Kidney capillary endothelial cell (primary cell): ENCODE data around the gene DDX41.

ENCODE experiments used
- DNase-seq: peaks from one replicate; pipeline ENCODE4 v3.0.0-alpha.2; 2018; ENCODE audit warnings: low spot score

DDX41 gene

GRCh38 chr5:177483994-177484901 lies 32.5 kb downstream of the DDX41 start:
- no peak for DNase-seq

GRCh38 chr5:177483042-177483441 lies 33.7 kb downstream of the DDX41 start:
- no peak for DNase-seq

DNA sequence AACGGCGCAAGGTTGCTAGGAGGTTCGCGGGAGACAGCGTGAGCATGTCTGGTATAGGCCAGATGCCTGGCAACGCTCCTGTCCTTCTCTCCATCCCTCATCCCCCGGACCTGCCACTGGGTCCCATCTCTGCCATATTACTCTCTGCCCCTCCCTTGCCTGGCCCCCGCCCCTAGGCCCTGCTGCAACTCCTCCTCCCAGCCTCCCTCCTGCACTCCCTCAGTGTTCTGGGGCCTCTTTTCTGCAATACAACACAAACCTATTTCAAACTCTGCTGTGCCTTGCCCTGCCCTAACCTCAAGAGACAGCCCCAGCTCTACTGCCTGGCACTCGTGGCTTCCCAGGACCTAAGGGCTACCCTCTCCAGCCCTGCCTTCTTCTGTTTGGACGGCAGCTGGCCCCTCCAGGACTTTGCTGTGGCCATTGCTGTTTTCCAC lies 34.4 kb downstream of the DDX41 start:
- no peak for DNase-seq

GRCh38 chr5:177479774-177480173 lies 37.0 kb downstream of the DDX41 start:
- no peak for DNase-seq

- no peak for DNase-seq
Measured at GRCh38 chr5:177478711-177479646, 37.8 kb downstream of the DDX41 start.

GRCh38 chr5:177477701-177478477 lies 38.9 kb downstream of the DDX41 start:
- DNase-seq, result no peak

GRCh38 chr5:177476531-177477233 lies 40.1 kb downstream of the DDX41 start:
- DNase-seq, result no peak

DNA sequence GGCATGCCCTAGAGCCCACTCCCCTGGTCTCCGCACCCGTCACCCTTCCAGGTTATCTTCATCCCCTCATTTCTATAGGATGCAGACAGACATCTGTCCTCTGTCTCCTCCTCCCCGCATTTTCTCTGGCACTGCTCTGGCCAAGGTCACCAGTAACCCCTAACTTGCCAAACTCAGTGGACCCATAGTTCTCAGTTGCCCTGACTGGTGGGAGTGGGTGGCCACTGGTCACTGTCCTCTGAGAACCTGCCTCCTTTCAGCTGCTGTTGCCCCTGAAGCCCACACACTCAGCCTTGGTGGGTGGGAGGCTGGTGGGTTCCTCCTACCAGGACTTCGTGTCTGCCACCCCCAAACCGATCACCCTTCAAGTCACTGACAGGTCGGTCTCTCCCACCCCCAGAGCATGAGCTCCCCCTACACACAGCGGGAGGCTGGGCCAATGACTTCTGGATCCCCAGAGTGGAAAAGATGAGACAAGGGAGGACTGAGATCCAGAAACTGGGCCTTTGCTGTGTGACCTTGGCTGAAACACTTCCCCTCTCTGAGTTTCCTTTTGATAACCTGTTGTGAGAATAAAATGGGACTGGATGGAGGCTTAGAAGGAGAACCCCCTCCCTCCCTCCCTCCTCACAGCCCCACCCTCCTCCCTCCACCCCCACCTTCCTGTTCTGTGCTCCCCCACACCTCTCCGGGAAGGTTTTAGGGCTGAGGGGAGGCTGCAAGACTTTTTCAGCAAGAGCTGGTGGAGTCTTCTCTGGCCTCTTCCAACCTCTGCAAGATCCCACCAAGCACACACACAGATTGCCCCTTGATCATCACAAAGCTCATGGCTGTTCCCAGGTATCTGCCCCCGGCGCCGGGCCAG lies 41.0 kb downstream of the DDX41 start:
- DNase-seq, result no peak

- DNase-seq, result no peak
Measured at GRCh38 chr5:177474846-177475562, 41.8 kb downstream of the DDX41 start.

- DNase-seq, result no peak
Measured at GRCh38 chr5:177474002-177474476, 42.7 kb downstream of the DDX41 start.

DNA sequence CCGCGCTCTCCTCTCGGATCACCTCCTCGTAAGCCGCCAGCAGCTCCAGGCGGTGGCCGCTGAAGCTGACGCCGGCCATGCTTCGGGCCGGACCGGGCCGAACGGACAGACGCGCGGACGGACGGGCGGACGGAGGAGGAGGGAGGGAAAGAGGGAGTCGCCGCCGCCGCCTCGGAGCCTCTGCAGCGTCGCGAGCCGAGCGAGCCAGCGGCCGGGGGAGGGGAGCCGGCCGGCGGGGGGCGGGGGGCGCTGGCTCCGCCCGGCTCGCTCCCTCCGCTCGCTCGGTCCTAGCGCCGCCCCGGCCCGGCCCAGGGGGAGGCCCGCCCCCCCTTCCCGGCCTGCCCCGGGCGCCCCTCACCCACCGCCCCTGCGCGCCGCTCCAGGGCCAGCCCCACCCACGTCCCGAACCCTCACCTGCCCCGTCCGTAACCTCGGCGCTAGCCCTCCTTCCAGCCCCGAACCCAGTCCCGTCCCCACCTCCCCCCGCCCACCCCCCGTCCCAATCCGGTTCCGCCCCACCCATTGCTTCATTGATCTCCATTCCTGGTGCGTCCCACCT lies 43.2 kb downstream of the DDX41 start, which contains the start of gene DBN1:
Gene DBN1 (minus strand): TSS at position 192 of the 559 bp plus-strand sequence. CDS start 113 bp downstream, at position 79.
- DNase-seq, result peak; percentile 63

DNA sequence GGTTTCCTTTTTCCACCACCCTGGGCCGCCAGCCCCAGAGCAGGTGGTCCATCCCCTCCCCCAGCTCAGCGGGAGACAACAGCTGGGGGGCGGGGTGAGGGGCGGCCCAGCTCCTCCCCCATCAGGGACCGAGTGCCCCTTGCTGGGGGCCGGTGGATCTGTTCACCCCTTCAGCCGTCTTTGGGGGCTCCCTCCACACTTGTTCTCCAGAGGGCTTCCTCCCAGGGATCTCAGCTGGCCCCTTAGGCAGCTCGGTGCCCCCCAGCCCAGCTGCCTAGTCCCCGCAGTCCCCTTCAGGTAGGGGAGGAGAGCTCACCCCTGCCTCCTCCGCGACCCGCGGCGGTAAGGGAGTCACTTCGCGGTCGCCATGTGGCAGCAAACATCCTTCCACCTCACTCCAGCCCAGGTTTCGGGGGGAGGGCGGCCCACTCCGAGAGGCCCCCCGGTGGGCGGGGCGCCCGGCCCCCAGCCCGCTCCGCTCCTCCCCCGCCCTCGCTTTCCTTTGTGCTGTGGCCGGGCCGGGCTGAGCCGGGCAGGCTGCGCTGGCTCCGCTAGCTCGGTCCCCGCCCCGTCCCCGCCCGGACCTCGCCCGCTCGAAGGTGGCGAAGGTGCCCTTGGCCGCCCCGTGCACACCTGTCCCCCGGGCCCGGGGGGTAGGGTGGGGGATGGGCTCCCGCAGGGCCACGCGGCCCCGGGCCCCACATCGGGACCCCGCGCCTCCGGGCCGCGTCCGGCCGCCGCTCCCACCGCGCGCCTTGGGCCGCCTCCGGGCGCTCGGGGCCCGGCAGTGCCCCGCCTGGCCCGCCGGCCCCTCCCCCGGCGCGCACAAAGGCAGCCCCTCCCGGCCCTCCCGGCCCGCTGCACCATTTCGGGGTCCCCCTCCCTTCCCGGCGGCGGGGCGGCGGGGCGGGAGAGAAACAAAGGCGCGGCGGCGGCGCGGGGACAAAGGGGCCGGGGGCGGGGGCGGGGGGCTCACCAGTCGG lies 44.0 kb downstream of the DDX41 start:
- no peak for DNase-seq

DNA sequence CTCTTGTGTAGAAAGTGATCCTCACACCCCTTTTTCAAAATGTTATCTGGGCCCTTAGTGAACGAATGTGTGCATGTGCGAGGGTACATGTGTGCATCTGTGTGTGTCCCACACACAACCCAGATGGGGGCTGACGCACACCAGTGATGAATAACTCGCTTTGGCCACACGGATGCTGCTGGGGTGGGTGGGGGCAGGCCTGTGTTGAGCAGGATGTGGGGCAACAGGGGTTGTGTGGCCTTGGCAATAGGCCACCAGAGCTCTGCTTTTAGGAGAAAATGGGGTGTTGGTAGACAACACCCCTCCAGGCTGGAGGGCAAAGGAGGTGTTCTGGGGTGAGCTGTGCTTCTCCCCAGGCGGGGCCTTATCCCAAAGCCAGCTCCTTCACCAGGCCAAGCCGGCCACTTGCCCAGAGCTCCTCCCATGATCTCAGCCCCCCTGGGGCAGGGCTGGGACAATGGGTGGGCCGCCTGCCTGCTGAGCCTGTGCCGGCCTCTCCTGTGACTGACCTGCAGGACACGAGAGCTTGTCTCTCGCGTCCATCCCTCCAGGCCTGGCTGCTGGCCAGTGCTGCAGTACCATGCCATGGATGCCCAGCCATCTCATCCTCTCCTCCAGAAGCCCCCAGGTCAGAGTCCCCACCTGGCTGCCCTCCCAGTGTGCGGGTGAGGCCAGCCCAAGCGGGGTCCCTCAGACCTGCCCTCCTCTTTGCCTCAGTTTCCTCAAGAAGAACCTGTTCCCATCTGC lies 45.0 kb downstream of the DDX41 start:
- no peak for DNase-seq

DNA sequence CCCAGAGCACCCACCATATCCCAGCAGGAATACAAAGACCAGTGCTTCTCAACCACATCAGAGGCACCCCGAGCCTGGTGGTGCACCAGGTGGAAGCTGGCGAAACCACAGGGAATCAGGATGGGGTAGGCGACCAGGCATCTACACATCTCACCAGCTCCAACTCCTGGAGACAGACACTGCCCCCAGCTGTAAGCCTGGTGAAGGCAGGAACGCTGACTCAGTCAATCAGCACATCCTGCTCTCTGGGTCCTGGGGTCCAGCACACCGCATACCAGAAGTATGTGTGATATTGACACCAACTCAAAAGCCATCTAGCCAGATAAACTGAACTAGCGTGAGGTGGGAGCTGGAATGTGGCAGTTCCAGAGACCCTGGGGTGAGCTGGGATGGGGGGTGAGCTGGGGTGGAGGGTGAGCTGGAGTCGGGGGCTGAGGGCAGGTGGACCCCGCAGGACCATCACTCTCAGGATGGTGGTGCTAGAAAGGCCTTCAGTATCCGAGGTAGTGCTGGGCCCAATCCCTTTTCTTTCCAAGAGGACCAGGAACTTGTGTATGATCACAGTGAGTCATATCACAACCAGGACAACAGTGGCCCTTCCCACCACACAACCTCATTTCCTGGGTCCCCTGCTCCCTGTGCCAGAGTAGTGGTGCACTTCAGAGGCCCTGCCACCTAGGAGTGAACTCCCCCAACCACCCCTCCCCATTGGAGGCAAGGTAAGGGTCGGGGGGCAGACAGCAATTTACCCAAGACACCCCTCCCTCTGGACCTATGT lies 45.8 kb downstream of the DDX41 start:
- peak; percentile 59 for DNase-seq

- DNase-seq, result no peak
Measured at GRCh38 chr5:177469750-177470525, 46.8 kb downstream of the DDX41 start.
